Kidney (tissue), 14 donors: Measurements from ENCODE around the gene TSFM. TPM values are rescaled to one million over a fixed set of nuclear protein-coding genes. Genes with fewer than 3 reads are reported as not detected.
A peak's percentile ranks its signal among the peaks of the same experiment; 100 is the strongest.

Experiments
- DNase-seq, 5 donors: peaks; one replicate each; pipeline ENCODE4 v3.0.0-alpha.2; 2013 to 2020
- FAIRE-seq: peaks from 2 replicates; lab custom pipeline; 2012; peaks lifted over from hg19 to GRCh38; lab: Jason Lieb, UNC
- H3K27ac ChIP-seq, 2 donors: one replicate each; pipeline ENCODE4 v1.7.0; 2013; ENCODE audit warnings: low read depth in 2 of 2, low read length in 2 of 2, inconsistent platforms in 1 of 2
- H3K27me3 ChIP-seq: one replicate; pipeline ENCODE4 v1.7.1; 2013; ENCODE audit warnings: low read length, inconsistent platforms; ENCODE audit not compliant: control insufficient read depth, insufficient read depth
- H3K36me3 ChIP-seq, 3 donors: one replicate each; pipeline versions ENCODE4 v1.7.0 to v1.7.1; 2013; ENCODE audit warnings: low read length in 3 of 3, control low read depth in 1 of 3, inconsistent platforms in 1 of 3; ENCODE audit not compliant: insufficient read depth in 3 of 3, control insufficient read depth in 2 of 3
- H3K4me1 ChIP-seq, 3 donors: one replicate each; pipeline versions ENCODE4 v1.7.0 to v1.7.1; 2013; ENCODE audit warnings: low read length in 3 of 3, inconsistent platforms in 1 of 3, low read depth in 1 of 3; ENCODE audit not compliant: control insufficient read depth in 2 of 3, insufficient read depth in 2 of 3
- H3K4me3 ChIP-seq, 3 donors: one replicate each; pipeline versions ENCODE4 v1.7.0 to v1.8.1; 2013; ENCODE audit warnings: low read length in 3 of 3, control low read depth in 1 of 3, inconsistent platforms in 1 of 3
- H3K9ac ChIP-seq, 3 donors: one replicate each; pipeline versions ENCODE4 v1.7.0 to v1.7.1; 2013; ENCODE audit warnings: low read length in 3 of 3, control low read depth in 1 of 3, inconsistent platforms in 1 of 3
- H3K9me3 ChIP-seq, 3 donors: one replicate each; pipeline versions ENCODE4 v1.7.0 to v1.7.1; 2013; ENCODE audit warnings: low read length in 3 of 3, control low read depth in 1 of 3, inconsistent platforms in 1 of 3; ENCODE audit not compliant: control insufficient read depth in 2 of 3, insufficient read depth in 1 of 3
- CTCF ChIP-seq: IDR thresholded peaks from 3 replicates; pipeline ENCODE4 v1.5.1; 2012; ENCODE audit warnings: mild to moderate bottlenecking, moderate library complexity, borderline replicate concordance; ENCODE audit not compliant: insufficient read depth; ENCODE audit errors: extremely low read depth
- intact Hi-C: fragments of 100-400 bp; cut with DNase I; formaldehyde crosslinking; loops from one replicate; pipeline ENCODE4 v1.11.1; 2022
- polyA plus RNA-seq: library from polyadenylated mRNA; stranded (reverse); fragments of 350-450 nt; fragmentation: Illumina TruSeq; extraction: RNeasy Lipid Tissue Mini Kit (QIAGEN cat#74804); gene quantifications from one replicate; pipeline ENCODE4 v1.2.3, GENCODE V29; 2014; ENCODE audit warnings: low read depth, low replicate concordance; ENCODE audit not compliant: insufficient read depth
- total RNA-seq: library from RNA; stranded (reverse); fragmentation: NEBNext Ultra II Directional; extraction: Animal tissue kit (Norgen Biotek cat#: 25700); gene quantifications from one replicate; pipeline ENCODE4 v1.2.1, GENCODE V29; 2021
- donor health status: control.
- donor health status: control.
- donor health status: control.
- donor health status: control.
- donor health status: control.
- donor health status: DM: yes; HTN: yes; CAD: no.
- donor health status: Normal renal cell carcinoma (clear cell type).

Gene TSFM
- total and polyA plus RNA-seq, 2 donors from 2014 or later = 32.8 to 84.6 TPM

- no peaks in the 10 kb centered on the region for H3K9me3 ChIP-seq
- intact Hi-C loops = no loop called here
- DNase-seq = no peak
- no peak overlapping the region for H3K27ac ChIP-seq
- no peak overlapping the region for H3K9ac ChIP-seq
- peaks cover 0 to 9% (median 6%) of the 10 kb centered on the region in 3 donors for H3K4me1 ChIP-seq
- FAIRE-seq = no peak
- no peak overlapping the region for H3K4me3 ChIP-seq
- TF ChIP-seq CTCF = no peak
- H3K36me3 ChIP-seq = peaks cover 3 to 59% (median 27%) of the 10 kb centered on the region in 3 donors
- H3K27me3 ChIP-seq = no peaks in the 10 kb centered on the region
These were observed 28.6 kb downstream of the TSFM start for GRCh38 chr12:57811028-57811755.

GRCh38 chr12:57813111-57813970, 30.8 kb downstream of the TSFM start:
- Histone ChIP-seq H3K4me3 (no peak overlapping the region), H3K27me3 (no peaks in the 10 kb centered on the region), H3K4me1 (peaks cover 0 to 16% (median 16%) of the 10 kb centered on the region in 3 donors), H3K9me3 (no peaks in the 10 kb centered on the region), H3K36me3 (peaks cover 0 to 40% (median 8%) of the 10 kb centered on the region in 3 donors), H3K9ac (no peak overlapping the region), H3K27ac (no peak overlapping the region)
- intact Hi-C loops = no loop called here
- DNase-seq (no peak), FAIRE-seq (no peak)
- TF ChIP-seq CTCF = no peak

GRCh38 chr12:57813971-57814772, 31.6 kb downstream of the TSFM start:
- TF ChIP-seq CTCF = no peak
- H3K36me3 ChIP-seq = peaks cover 0 to 40% (median 11%) of the 10 kb centered on the region in 3 donors
- H3K27me3 ChIP-seq = no peaks in the 10 kb centered on the region
- no peak overlapping the region for H3K27ac ChIP-seq
- peak in 1 of 5 donors; percentile 43 for DNase-seq
- no peak for FAIRE-seq
- no peaks in the 10 kb centered on the region for H3K9me3 ChIP-seq
- H3K9ac ChIP-seq = no peak overlapping the region
- H3K4me1 ChIP-seq = peaks cover 0 to 16% (median 16%) of the 10 kb centered on the region in 3 donors
- intact Hi-C loops = no loop called here
- H3K4me3 ChIP-seq = no peak overlapping the region
